Fibroblast of villous mesenchyme (primary cell): Measurements from ENCODE around the gene CD46. TPM values are rescaled to one million over a fixed set of nuclear protein-coding genes. Genes with fewer than 3 reads are reported as not detected.

Experiments used
- DNase-seq: peaks from one replicate; pipeline ENCODE4 v3.0.0-alpha.2; 2010; ENCODE audit warnings: low read depth
- H3K4me3 ChIP-seq: 2 replicates; pipeline ENCODE4 v1.5.1; 2011; ENCODE audit warnings: low read depth, mild to moderate bottlenecking, low read length
- CTCF ChIP-seq: IDR thresholded peaks from 2 replicates; pipeline ENCODE4 v1.5.1; 2012; ENCODE audit warnings: low read depth, mild to moderate bottlenecking, low read length; ENCODE audit not compliant: insufficient read depth
- total RNA-seq: library from RNA; depleted of rRNA; stranded (reverse); fragments of >200 nt; gene quantifications from 2 replicates; pipeline ENCODE4 v1.2.3, GENCODE V29; 2012

The CD46 gene
- total RNA-seq, 1 donor, result 153 TPM

- DNase-seq, result peak; percentile 83
- TF ChIP-seq CTCF, result no peak
- peak overlapping the region; percentile 51 for H3K4me3 ChIP-seq
Observed at GRCh38 chr1:207822602-207823451, 71.0 kb downstream of the CD46 start.

- TF ChIP-seq CTCF, result no peak
- peak overlapping the region; percentile 51 for H3K4me3 ChIP-seq
- no peak for DNase-seq
Observed at GRCh38 chr1:207823531-207823879, 71.7 kb downstream of the CD46 start.

- peak; percentile 98 for DNase-seq
- peak overlapping the region; percentile 51 for H3K4me3 ChIP-seq
- peak; percentile 67 for TF ChIP-seq CTCF
Observed at GRCh38 chr1:207823880-207824566, 72.2 kb downstream of the CD46 start.

GRCh38 chr1:207824691-207825408 is 73.0 kb downstream of the CD46 start:
- peak; percentile 76 for DNase-seq
- peak overlapping the region; percentile 45 for H3K4me3 ChIP-seq
- no peak for TF ChIP-seq CTCF

GRCh38 chr1:207825409-207825695 is 73.5 kb downstream of the CD46 start:
- H3K4me3 ChIP-seq, result peak overlapping the region; percentile 45
- no peak for TF ChIP-seq CTCF
- no peak for DNase-seq

DNA sequence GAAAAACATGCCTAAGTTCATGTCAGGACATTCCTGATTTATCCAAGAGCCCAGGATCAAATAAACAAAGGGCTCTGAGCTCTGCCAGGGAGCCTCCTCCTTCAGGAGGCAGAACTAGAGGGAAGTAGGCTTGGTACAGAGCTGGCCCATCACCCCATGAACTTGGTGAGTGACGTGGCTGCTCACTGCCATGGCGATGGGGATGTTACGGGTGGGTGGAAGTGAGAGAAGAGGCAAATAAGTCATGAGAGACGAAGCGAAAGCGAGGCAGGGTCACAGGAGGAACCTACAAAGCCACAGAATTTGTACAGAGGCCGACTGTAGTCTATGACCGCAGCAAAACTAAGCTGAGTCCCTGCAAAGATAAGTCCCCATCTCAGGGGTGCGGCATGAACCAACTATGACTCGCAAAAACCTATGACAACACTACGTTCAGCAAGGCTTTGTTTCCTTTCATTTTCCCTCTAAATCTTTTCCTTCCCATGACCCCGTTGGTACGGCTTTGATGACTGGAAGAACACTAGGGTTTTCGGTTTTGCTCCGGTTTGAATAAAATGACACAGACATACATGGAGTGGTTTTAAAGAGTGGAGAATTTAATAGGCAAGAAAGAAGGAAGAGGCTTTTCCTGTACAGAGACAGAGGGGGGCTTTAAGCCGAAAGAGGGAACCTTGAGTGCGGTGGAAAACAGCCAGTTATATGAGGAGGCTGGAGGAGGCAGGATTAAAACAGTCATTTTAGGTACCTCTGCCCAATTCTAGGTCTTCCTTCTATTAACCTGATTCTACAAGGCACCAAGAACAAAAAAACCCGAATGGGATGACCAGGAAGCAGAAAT is 74.1 kb downstream of the CD46 start:
- peak; percentile 92 for DNase-seq
- no peak for TF ChIP-seq CTCF
- peak overlapping the region; percentile 45 for H3K4me3 ChIP-seq
